ENCODE measurements around the gene C1R. TPM values are rescaled to one million over a fixed set of nuclear protein-coding genes. Genes with fewer than 3 reads are reported as not detected.

The C1R gene
- total RNA-seq, 1 donor from 2014 or later: 1,046 TPM

- Histone ChIP-seq H3K36me3 (peaks cover 7 to 28% of the 10 kb centered on the region in 2 donors), H3K27me3 (no peaks in the 10 kb centered on the region), H3K27ac (no peak overlapping the region), H3K4me3 (no peak overlapping the region), H3K4me1 (peaks cover 0 to 8% of the 10 kb centered on the region in 2 donors), H3K9me3 (no peaks in the 10 kb centered on the region)
- DNase-seq (ENCODE audit: low spot score in 2 of 2): peak in 1 of 2 donors; percentile 60
- intact Hi-C loops (cut with DNase I): no loop called here
- TF ChIP-seq CTCF (IDR thresholded peaks at IDR 0.05): no peak
Measured at GRCh38 chr12:7096006-7096932, 4.0 kb upstream of the C1R start.

GRCh38 chr12:7093892-7094291 lies 1.6 kb upstream of the C1R start:
- Histone ChIP-seq H3K4me3 (no peak overlapping the region), H3K36me3 (peaks cover 6 to 26% of the 10 kb centered on the region in 2 donors), H3K27ac (no peak overlapping the region), H3K9me3 (no peaks in the 10 kb centered on the region), H3K4me1 (peaks cover 0 to 12% of the 10 kb centered on the region in 2 donors), H3K27me3 (no peaks in the 10 kb centered on the region)
- peak in 1 of 2 donors; percentile 61 for DNase-seq (ENCODE audit: low spot score in 2 of 2)
- no peak for TF ChIP-seq CTCF (IDR thresholded peaks at IDR 0.05)
- intact Hi-C loops (cut with DNase I): loop anchor here (5.0 kb wide), 1 partner anchor 77 kb away; the partner anchor contains the start of gene LPCAT3

GRCh38 chr12:7093486-7093885 lies 1.2 kb upstream of the C1R start:
- peak overlapping the region; percentile 77 to 79 for H3K27ac ChIP-seq

GRCh38 chr12:7092986-7093460 lies 778 bp upstream of the C1R start:
- peak overlapping the region in 1 of 2 donors; percentile 62 for H3K4me3 ChIP-seq
- no peaks in the 10 kb centered on the region for H3K9me3 ChIP-seq
- H3K4me1 ChIP-seq: peaks cover 0 to 12% of the 10 kb centered on the region in 2 donors
- TF ChIP-seq CTCF (IDR thresholded peaks at IDR 0.05): no peak
- H3K36me3 ChIP-seq: peaks cover 12 to 27% of the 10 kb centered on the region in 2 donors
- intact Hi-C loops (cut with DNase I): loop anchor here (1.0 to 5.0 kb wide), 4 partner anchors 14 to 76 kb away; partner anchors contain the start of genes C1RL, C1S and LPCAT3
- peak overlapping the region; percentile 77 to 79 for H3K27ac ChIP-seq
- no peaks in the 10 kb centered on the region for H3K27me3 ChIP-seq
- DNase-seq (ENCODE audit: low spot score in 2 of 2): peak in 1 of 2 donors; percentile 57

More at GRCh38 chr12:7093486-7093885, 1.2 kb upstream of the C1R start:
- DNase-seq (ENCODE audit: low spot score in 2 of 2): peak in 1 of 2 donors; percentile 47
- Histone ChIP-seq H3K9me3 (no peaks in the 10 kb centered on the region), H3K4me3 (no peak overlapping the region), H3K4me1 (peaks cover 0 to 12% of the 10 kb centered on the region in 2 donors), H3K36me3 (peaks cover 10 to 27% of the 10 kb centered on the region in 2 donors), H3K27me3 (no peaks in the 10 kb centered on the region)
- TF ChIP-seq CTCF (IDR thresholded peaks at IDR 0.05): no peak
- intact Hi-C loops (cut with DNase I): loop anchor here (5.0 kb wide), 1 partner anchor 76 kb away; the partner anchor contains the start of gene LPCAT3

GRCh38 chr12:7091660-7092228 lies 501 bp downstream of the C1R start:
- H3K4me1 ChIP-seq: peaks cover 0 to 12% of the 10 kb centered on the region in 2 donors
- intact Hi-C loops (cut with DNase I): loop anchor here (1.0 to 5.0 kb wide), 4 partner anchors 12 to 74 kb away; partner anchors contain the start of genes C1RL, C1S and LPCAT3
- H3K27ac ChIP-seq: peak overlapping the region; percentile 77 to 79

More at GRCh38 chr12:7091660-7092228, 501 bp downstream of the C1R start:
- Histone ChIP-seq H3K27me3 (no peaks in the 10 kb centered on the region), H3K36me3 (peaks cover 17 to 32% of the 10 kb centered on the region in 2 donors), H3K9me3 (no peaks in the 10 kb centered on the region), H3K4me3 (peak overlapping the region; percentile 51 to 62)
- TF ChIP-seq CTCF (IDR thresholded peaks at IDR 0.05): no peak
- peak in 1 of 2 donors; percentile 79 for DNase-seq (ENCODE audit: low spot score in 2 of 2)
